ENCODE measurements around the gene MVB12B.
"Not testable (repeated sequence)": the region's sequence is repeated elsewhere in the genome, so short reads cannot be mapped to it uniquely, and the experiment has no call there.

MVB12B gene

GRCh38 chr9:126326228-126327005 lies at the start of gene MVB12B:
MVB12B (plus strand) TSS chr9:126326829; CDS start chr9:126326930, 101 bp downstream.
- DNase-seq = peak; percentile 88

- no peak for DNase-seq
Observed at GRCh38 chr9:126283799-126284465, 42.7 kb upstream of the MVB12B start.

- not testable (repeated sequence) for DNase-seq
Observed at GRCh38 chr9:126285652-126286051, 41.0 kb upstream of the MVB12B start.

GRCh38 chr9:126287166-126287866 lies 39.3 kb upstream of the MVB12B start:
- no peak for DNase-seq

GRCh38 chr9:126290871-126291270 lies 35.8 kb upstream of the MVB12B start:
- no peak for DNase-seq

GRCh38 chr9:126291925-126292324 lies 34.7 kb upstream of the MVB12B start:
- DNase-seq = no peak

- no peak for DNase-seq
Observed at GRCh38 chr9:126292736-126293521, 33.7 kb upstream of the MVB12B start.

GRCh38 chr9:126293522-126293889 lies 33.1 kb upstream of the MVB12B start:
- DNase-seq = no peak

- no peak for DNase-seq
Observed at GRCh38 chr9:126294331-126295081, 32.1 kb upstream of the MVB12B start.

- DNase-seq = no peak
Observed at GRCh38 chr9:126295082-126295477, 31.5 kb upstream of the MVB12B start.

- DNase-seq = no peak
Observed at GRCh38 chr9:126295516-126295915, 31.1 kb upstream of the MVB12B start.

- no peak for DNase-seq
Observed at GRCh38 chr9:126295936-126296600, 30.6 kb upstream of the MVB12B start.

- DNase-seq = no peak
Observed at GRCh38 chr9:126296687-126297086, 29.9 kb upstream of the MVB12B start.

- no peak for DNase-seq
Observed at GRCh38 chr9:126297661-126298060, 29.0 kb upstream of the MVB12B start.

- DNase-seq = peak; percentile 60
Observed at GRCh38 chr9:126298063-126298801, 28.4 kb upstream of the MVB12B start.

GRCh38 chr9:126299706-126300276 lies 26.8 kb upstream of the MVB12B start:
- no peak for DNase-seq

- DNase-seq = no peak
Observed at GRCh38 chr9:126301196-126301595, 25.4 kb upstream of the MVB12B start.

GRCh38 chr9:126301985-126302603 lies 24.5 kb upstream of the MVB12B start:
- peak; percentile 83 for DNase-seq

GRCh38 chr9:126302730-126303129 lies 23.9 kb upstream of the MVB12B start:
- no peak for DNase-seq

GRCh38 chr9:126303488-126303887 lies 23.1 kb upstream of the MVB12B start:
- DNase-seq = no peak
